Subcutaneous abdominal adipose tissue (tissue), 5 donors: Measurements from ENCODE around the gene PLEKHA8.

Experiments
- H3K27ac ChIP-seq: one replicate; pipeline ENCODE4 v1.7.0; 2013; ENCODE audit warnings: low read depth, mild to moderate bottlenecking, inconsistent platforms, low read length, moderate library complexity
- H3K27me3 ChIP-seq, 5 donors: one replicate each; pipeline ENCODE4 v1.7.0; 2013; ENCODE audit warnings: low read length in 5 of 5, inconsistent platforms in 1 of 5; ENCODE audit not compliant: control insufficient read depth in 5 of 5, insufficient read depth in 4 of 5
- H3K36me3 ChIP-seq, 5 donors: one replicate each; pipeline ENCODE4 v1.7.0; 2013; ENCODE audit warnings: low read length in 5 of 5; ENCODE audit not compliant: control insufficient read depth in 5 of 5, insufficient read depth in 5 of 5
- H3K4me1 ChIP-seq, 5 donors: one replicate each; pipeline ENCODE4 v1.7.0; 2013; ENCODE audit warnings: low read length in 5 of 5, mild to moderate bottlenecking in 3 of 5, moderate library complexity in 1 of 5; ENCODE audit not compliant: control insufficient read depth in 5 of 5, insufficient read depth in 5 of 5
- H3K4me3 ChIP-seq, 5 donors: one replicate each; pipeline ENCODE4 v1.7.0; 2013; ENCODE audit warnings: low read length in 5 of 5, low read depth in 1 of 5
- H3K9ac ChIP-seq, 5 donors: one replicate each; pipeline ENCODE4 v1.7.0; 2013; ENCODE audit warnings: low read length in 5 of 5, mild to moderate bottlenecking in 4 of 5, moderate library complexity in 3 of 5
- H3K9me3 ChIP-seq, 5 donors: one replicate each; pipeline ENCODE4 v1.7.0; 2013; ENCODE audit warnings: low read length in 5 of 5; ENCODE audit not compliant: control insufficient read depth in 5 of 5
- donor health status: healthy.
- donor health status: healthy.
- donor health status: healthy.
- donor health status: healthy.
- donor health status: healthy.

The PLEKHA8 gene

DNA sequence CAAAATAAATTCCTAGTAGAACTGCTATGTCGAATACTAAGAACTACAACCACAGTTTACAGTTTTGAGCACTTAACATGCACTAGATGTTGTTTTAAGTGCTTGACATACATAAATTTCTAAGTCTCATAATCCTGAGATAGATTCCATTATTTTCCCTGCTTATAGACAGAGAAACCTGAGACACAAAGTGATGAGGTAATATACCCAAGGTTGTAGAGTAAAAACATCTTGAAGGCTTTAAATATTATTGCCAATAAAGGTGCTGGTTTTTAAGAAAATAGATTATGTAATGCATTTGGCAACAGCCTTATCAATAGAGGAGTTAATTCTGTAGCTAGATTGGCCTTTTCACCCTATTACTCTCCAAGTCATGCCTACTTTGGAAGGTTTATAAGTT is 48.2 kb downstream of the PLEKHA8 start:
- Histone ChIP-seq H3K4me3 (no peak overlapping the region), H3K27ac (no peak overlapping the region), H3K9me3 (no peaks in the 10 kb centered on the region), H3K4me1 (no peaks in the 10 kb centered on the region), H3K9ac (no peak overlapping the region), H3K27me3 (no peaks in the 10 kb centered on the region), H3K36me3 (peaks cover 3 to 24% (median 18%) of the 10 kb centered on the region in 5 donors)

DNA sequence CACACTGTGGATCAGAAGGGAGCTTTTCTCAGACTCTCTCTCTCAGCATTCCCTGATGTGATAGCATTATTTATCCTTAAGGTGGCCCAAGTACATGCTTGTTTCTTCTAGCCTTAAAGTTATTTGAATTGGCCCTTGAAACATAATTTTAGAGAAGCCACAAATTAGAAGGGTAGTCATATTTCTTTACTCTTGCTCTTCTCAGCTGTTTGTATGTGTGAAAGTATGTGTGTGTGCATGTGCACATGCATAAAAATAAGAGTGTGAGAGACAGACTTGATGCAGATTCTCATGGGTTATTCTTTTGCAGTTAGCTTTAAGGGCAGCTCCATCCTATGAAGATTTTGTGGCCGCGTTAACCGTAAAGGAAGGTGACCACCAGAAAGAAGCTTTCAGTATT is 50.1 kb downstream of the PLEKHA8 start:
- H3K27me3 ChIP-seq: no peaks in the 10 kb centered on the region
- no peak overlapping the region for H3K27ac ChIP-seq
- peaks cover 0 to under 1% (median 0%) of the 10 kb centered on the region in 5 donors for H3K4me1 ChIP-seq
- no peak overlapping the region for H3K4me3 ChIP-seq
- H3K36me3 ChIP-seq: peaks cover 3 to 24% (median 17%) of the 10 kb centered on the region in 5 donors
- H3K9me3 ChIP-seq: no peaks in the 10 kb centered on the region
- no peak overlapping the region for H3K9ac ChIP-seq

DNA sequence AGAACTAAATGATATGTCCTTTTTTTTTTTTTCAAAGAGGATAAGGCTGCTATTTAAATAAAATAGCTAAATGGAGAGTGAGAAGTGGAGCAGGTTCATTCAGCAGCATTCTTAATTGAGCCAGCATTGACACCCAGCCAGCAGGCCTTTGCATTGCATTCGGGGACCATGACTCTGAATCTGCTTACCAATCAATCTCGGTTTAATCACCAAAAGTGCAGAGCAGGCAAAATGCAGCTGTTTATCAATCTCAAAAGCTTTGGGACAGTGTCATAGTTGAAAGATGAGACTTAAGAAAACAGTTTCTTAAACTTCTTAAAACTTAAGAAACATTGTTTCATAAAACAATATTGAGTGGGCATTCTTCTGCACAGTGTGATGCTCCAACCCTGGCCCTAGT is 51.7 kb downstream of the PLEKHA8 start:
- Histone ChIP-seq H3K4me1 (peaks cover 0 to 3% (median 0%) of the 10 kb centered on the region in 5 donors), H3K27me3 (no peaks in the 10 kb centered on the region), H3K9me3 (no peaks in the 10 kb centered on the region), H3K9ac (no peak overlapping the region), H3K36me3 (peaks cover 3 to 24% (median 17%) of the 10 kb centered on the region in 5 donors), H3K4me3 (no peak overlapping the region), H3K27ac (no peak overlapping the region)

DNA sequence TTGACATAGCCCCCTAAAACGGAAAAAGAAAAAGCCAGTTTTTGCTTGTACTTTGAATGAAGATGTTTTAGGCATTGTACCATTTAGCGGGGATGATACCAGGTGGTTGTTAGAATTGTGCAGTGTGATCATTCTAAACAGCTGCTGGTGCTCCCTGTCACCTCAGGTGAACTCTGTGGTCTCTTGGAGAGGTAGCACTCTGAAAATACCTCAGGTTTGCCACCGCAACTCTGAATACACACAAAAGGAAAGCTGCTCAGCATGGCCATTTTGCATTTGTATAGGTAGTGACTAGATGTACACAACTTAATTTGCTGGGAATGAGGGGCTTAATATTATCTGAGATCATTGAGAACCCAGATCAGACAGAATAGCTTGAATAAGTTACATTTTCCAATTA is 52.6 kb downstream of the PLEKHA8 start:
- Histone ChIP-seq H3K4me1 (peaks cover 0 to 3% (median 0%) of the 10 kb centered on the region in 5 donors), H3K27me3 (no peaks in the 10 kb centered on the region), H3K4me3 (no peak overlapping the region), H3K27ac (no peak overlapping the region), H3K9me3 (no peaks in the 10 kb centered on the region), H3K9ac (no peak overlapping the region), H3K36me3 (peaks cover 3 to 24% (median 15%) of the 10 kb centered on the region in 5 donors)

DNA sequence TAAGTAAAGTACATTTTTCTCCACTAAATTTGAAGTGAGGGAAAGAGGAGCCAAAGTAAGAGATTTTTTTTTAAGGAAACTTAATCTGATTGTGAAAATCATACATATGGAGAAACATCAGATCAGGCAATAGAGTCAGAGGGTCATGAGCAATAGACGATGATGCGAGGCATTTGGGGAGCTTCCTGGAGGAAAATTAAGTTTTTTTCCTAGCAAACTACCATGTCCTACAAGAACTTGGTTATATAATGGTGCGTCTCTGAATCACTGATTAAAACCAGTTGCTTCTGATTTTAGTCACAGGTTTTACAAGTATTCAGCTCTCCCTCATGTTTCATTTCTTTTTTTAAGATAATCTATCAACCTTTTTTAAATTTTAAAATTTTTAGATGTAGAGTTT is 54.5 kb downstream of the PLEKHA8 start:
- no peak overlapping the region for H3K27ac ChIP-seq
- no peak overlapping the region for H3K9ac ChIP-seq
- peaks cover 0 to 5% (median 0%) of the 10 kb centered on the region in 5 donors for H3K4me1 ChIP-seq
- no peak overlapping the region for H3K4me3 ChIP-seq
- H3K36me3 ChIP-seq: peaks cover 0 to 24% (median 15%) of the 10 kb centered on the region in 5 donors
- no peaks in the 10 kb centered on the region for H3K9me3 ChIP-seq
- no peaks in the 10 kb centered on the region for H3K27me3 ChIP-seq

DNA sequence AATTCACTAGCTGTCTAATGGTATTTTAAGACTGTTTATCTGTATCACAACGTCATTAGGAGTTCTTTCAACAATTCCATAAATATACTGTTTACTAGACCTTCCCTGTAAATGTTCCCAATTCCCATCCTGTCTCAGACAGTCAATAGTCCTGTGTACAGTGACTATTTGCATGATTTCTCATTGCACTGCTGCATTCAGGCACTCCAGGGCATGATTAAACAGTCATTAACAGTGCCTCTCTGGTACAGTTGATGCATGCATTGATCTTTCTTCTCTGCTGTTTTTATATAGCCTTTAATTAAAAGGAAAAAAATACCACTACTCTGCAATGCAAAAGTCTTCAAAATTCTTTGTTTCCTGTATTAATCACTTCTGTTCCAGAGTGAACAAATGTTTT is 55.1 kb downstream of the PLEKHA8 start:
- H3K9me3 ChIP-seq: no peaks in the 10 kb centered on the region
- no peak overlapping the region for H3K27ac ChIP-seq
- H3K36me3 ChIP-seq: peaks cover 0 to 24% (median 15%) of the 10 kb centered on the region in 5 donors

DNA sequence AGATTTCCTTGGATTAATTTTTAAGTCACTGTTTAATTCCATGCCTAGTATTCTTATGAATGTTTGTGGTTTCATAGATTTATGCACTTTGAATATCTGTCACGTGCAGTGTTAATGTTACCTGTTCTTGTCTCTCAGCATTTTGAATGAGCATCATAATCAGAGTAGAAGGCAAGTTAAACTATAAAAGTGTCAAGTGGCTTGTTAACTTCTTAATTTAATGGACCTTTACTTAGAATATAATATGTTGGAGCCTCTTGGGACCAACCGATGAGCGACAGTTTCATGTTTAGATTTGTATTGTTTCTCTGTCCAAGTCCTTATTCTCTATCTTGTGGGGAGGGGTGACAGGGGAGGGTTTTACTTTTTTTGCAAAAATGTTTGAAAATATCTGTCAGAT is 56.0 kb downstream of the PLEKHA8 start:
- no peak overlapping the region for H3K4me3 ChIP-seq
- no peak overlapping the region for H3K27ac ChIP-seq
- H3K9me3 ChIP-seq: no peaks in the 10 kb centered on the region
- no peak overlapping the region for H3K9ac ChIP-seq
- H3K27me3 ChIP-seq: no peaks in the 10 kb centered on the region
- peaks cover 0 to 5% (median 0%) of the 10 kb centered on the region in 5 donors for H3K4me1 ChIP-seq
- peaks cover 0 to 15% (median 7%) of the 10 kb centered on the region in 5 donors for H3K36me3 ChIP-seq

More for the DNA sequence above, 55.1 kb downstream of the PLEKHA8 start:
- no peak overlapping the region for H3K4me3 ChIP-seq
- no peak overlapping the region for H3K9ac ChIP-seq
- no peaks in the 10 kb centered on the region for H3K27me3 ChIP-seq
- peaks cover 0 to 5% (median 0%) of the 10 kb centered on the region in 5 donors for H3K4me1 ChIP-seq

DNA sequence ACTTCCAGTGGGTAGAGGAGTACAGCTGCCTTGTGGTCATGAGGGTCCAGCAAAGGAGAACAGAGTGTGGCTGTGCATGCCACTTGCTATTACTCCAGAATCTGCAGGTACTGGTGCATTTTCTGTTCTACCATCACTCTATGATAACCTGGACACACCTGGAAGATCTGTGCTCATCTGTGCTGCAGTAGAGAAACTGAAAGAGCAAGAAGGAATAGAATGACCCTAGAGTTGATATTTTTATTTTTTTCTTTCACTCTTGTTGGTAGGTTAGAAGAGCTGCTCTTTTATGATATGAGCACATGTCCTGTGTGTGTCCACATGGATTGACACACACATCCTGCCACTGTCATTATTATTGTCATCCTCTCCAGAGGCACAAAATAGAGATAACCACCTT is 58.3 kb downstream of the PLEKHA8 start:
- H3K9ac ChIP-seq: no peak overlapping the region
- H3K27me3 ChIP-seq: no peaks in the 10 kb centered on the region
- H3K36me3 ChIP-seq: peaks cover 0 to 2% (median 0%) of the 10 kb centered on the region in 5 donors
- peaks cover 0 to 10% (median 0%) of the 10 kb centered on the region in 5 donors for H3K4me1 ChIP-seq
- H3K27ac ChIP-seq: no peak overlapping the region
- no peaks in the 10 kb centered on the region for H3K9me3 ChIP-seq
- H3K4me3 ChIP-seq: no peak overlapping the region

DNA sequence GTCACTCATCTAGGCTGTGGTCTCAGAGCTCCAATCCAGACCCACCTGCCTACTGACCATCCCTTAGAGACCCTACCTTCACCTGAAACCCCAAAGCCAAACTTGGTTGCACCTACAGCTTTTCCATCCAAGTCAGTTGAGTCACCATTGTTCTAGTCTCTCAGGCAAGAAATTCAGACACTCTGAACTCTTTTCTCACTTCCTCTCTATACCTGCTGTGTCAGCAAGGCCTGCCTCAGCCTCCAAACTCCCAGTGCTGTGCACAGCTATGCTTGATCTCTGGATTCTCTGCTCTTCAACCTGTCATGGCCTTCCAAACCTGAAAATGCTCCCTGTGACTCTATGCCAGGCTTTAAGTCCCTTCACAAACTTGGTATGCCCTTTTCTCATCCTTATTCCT is 59.2 kb downstream of the PLEKHA8 start:
- Histone ChIP-seq H3K4me3 (no peak overlapping the region), H3K36me3 (no peaks in the 10 kb centered on the region), H3K9ac (no peak overlapping the region), H3K4me1 (peaks cover 3 to 18% (median 8%) of the 10 kb centered on the region in 5 donors), H3K27me3 (no peaks in the 10 kb centered on the region), H3K9me3 (no peaks in the 10 kb centered on the region), H3K27ac (no peak overlapping the region)

DNA sequence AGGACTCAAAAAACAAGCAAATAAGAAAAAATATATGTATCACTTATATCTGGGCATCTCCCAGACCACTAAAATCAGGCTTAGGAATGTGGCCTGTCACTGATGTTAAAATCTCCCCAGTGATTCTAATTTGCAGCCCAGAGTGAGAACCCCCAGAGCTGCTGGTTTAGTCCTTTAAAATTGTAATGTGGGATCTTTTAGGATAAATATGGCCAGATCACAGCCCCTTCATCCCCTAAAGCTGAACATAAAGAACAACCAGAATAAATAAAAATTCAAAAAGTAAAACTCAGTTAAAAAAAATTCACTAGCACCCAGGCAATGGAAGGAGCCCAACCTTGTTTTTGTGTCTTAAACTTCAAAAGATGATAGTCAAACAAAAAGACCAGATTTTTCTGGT is 60.1 kb downstream of the PLEKHA8 start:
- H3K27me3 ChIP-seq: no peaks in the 10 kb centered on the region
- no peaks in the 10 kb centered on the region for H3K36me3 ChIP-seq
- peaks cover 5 to 28% (median 17%) of the 10 kb centered on the region in 5 donors for H3K4me1 ChIP-seq
- no peak overlapping the region for H3K4me3 ChIP-seq
- no peak overlapping the region for H3K27ac ChIP-seq
- no peaks in the 10 kb centered on the region for H3K9me3 ChIP-seq
- H3K9ac ChIP-seq: no peak overlapping the region

DNA sequence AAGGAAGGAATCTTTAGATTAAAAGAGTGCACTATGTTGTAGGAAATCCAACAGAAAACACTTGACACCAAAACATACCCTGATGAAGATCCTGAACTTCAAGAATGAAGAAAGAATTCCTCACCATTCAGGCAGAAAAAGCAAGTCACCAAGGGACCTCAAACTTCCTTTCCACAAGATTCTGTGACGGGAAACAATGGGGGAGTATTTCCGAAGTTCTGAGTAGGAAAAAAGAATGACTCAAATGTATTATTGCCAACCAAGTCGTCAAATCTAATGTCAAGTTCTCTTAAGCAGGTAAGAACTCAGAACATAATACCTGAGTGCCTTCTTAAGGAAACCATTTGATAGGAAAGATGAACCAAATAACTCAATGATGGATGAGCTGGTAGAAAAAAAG is 61.9 kb downstream of the PLEKHA8 start:
- Histone ChIP-seq H3K9ac (no peak overlapping the region), H3K27ac (no peak overlapping the region), H3K36me3 (no peaks in the 10 kb centered on the region), H3K9me3 (no peaks in the 10 kb centered on the region), H3K27me3 (no peaks in the 10 kb centered on the region), H3K4me1 (peaks cover 8 to 35% (median 23%) of the 10 kb centered on the region in 5 donors), H3K4me3 (no peak overlapping the region)
